HEK293 (cell line): ENCODE data around the gene CYP27C1.
"Not testable (repeated sequence)": the region's sequence is repeated elsewhere in the genome, so short reads cannot be mapped to it uniquely, and the experiment has no call there.

Experiments
- CTCF ChIP-seq: fragments of 450-650 bp; formaldehyde crosslinking; IDR thresholded peaks from 2 replicates; pipeline ENCODE4 v1.5.1; 2016; ENCODE audit warnings: missing biosample characterization, missing genetic modification characterization
- GLIS1 ChIP-seq: fragments of 450-650 bp; formaldehyde crosslinking; IDR thresholded peaks from 2 replicates; pipeline ENCODE4 v1.5.1; 2016; ENCODE audit warnings: missing biosample characterization, missing genetic modification characterization
- ZNF24 ChIP-seq: fragments of 450-650 bp; formaldehyde crosslinking; IDR thresholded peaks from 2 replicates; pipeline ENCODE4 v1.5.1; 2016; ENCODE audit warnings: missing biosample characterization, missing genetic modification characterization
- ZNF341 ChIP-seq: fragments of 450-650 bp; formaldehyde crosslinking; IDR thresholded peaks from 2 replicates; pipeline ENCODE4; 2016; ENCODE audit warnings: low read depth, missing biosample characterization, missing genetic modification characterization
- ZNF544 ChIP-seq: fragments of 450-650 bp; formaldehyde crosslinking; IDR thresholded peaks from 2 replicates; pipeline ENCODE4 v1.5.0; 2017; ENCODE audit warnings: missing biosample characterization, missing genetic modification characterization
- ZNF785 ChIP-seq: fragments of 450-650 bp; formaldehyde crosslinking; IDR thresholded peaks from 2 replicates; pipeline ENCODE4 v1.5.1; 2016; ENCODE audit warnings: missing biosample characterization, missing genetic modification characterization
- ZNF791 ChIP-seq: fragments of 450-650 bp; formaldehyde crosslinking; IDR thresholded peaks from 2 replicates; pipeline ENCODE4 v1.5.1; 2016; ENCODE audit warnings: missing biosample characterization, missing genetic modification characterization

DNA sequence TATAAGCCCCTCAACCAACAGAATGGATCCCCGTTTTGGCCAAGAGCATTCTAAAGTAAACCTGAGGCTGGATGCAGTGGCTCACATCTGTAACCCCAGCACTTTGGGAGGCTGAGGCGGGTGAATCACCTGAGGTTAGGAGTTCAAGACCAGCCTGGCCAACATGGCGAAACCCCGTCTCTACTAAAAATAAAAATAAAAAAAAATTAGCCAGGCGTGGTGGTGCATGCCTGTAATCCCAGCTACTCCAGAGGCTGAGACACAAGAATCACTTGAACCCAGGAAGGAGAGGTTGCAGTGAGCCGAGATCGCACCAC lies 57.1 kb downstream of the CYP27C1 start:
- TF ChIP-seq CTCF, ZNF24, ZNF341, ZNF791, ZNF785, GLIS1, ZNF544 (tag by site-specific recombination): not testable (repeated sequence)
